ENCODE results near the gene CTDSPL2.

DNA sequence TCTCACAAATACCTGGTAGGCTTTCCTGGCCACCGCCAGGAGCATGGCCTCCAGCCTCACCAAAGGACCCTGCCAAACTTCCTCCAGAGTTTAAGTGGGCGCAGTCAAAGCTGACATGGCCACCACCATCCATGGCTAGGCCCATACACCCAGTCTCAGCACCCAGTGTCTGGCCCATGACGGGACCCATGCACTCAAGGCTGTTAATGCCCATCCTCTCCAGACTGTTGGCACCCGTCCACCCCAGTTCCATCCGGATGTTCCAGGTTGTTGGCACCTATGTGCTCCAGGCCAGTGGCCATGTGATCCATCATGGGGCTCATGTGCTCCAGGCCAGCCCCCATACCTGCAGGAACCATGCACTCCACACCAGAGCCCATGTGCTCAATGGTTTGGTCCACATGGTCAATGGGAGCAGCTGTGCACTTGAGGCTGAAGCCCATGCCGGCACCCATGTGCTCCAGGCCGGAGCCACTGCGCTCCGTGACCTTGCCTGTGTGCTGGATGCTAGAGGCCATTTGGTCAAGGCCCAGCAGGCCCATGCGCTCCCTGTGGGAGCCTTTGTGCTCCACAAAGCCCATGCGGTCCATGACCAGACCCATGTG, 20.4 kb downstream of the CTDSPL2 start:
- TF ChIP-seq, protein P1, sequence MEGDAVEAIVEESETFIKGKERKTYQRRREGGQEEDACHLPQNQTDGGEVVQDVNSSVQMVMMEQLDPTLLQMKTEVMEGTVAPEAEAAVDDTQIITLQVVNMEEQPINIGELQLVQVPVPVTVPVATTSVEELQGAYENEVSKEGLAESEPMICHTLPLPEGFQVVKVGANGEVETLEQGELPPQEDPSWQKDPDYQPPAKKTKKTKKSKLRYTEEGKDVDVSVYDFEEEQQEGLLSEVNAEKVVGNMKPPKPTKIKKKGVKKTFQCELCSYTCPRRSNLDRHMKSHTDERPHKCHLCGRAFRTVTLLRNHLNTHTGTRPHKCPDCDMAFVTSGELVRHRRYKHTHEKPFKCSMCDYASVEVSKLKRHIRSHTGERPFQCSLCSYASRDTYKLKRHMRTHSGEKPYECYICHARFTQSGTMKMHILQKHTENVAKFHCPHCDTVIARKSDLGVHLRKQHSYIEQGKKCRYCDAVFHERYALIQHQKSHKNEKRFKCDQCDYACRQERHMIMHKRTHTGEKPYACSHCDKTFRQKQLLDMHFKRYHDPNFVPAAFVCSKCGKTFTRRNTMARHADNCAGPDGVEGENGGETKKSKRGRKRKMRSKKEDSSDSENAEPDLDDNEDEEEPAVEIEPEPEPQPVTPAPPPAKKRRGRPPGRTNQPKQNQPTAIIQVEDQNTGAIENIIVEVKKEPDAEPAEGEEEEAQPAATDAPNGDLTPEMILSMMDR (IDR thresholded peaks at IDR 0.05; ENCODE audit: low read depth, low read length), result no peak
- no peak for TF ChIP-seq POLR2A (IDR thresholded peaks at IDR 0.05; ENCODE audit: extremely low read depth, insufficient read length)
- TF ChIP-seq, protein P2, sequence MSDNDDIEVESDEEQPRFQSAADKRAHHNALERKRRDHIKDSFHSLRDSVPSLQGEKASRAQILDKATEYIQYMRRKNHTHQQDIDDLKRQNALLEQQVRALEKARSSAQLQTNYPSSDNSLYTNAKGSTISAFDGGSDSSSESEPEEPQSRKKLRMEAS (IDR thresholded peaks at IDR 0.05; ENCODE audit: low read depth, low read length), result peak; percentile 51; the same call in 1 of the 2 replicates
- TF ChIP-seq MYC (IDR thresholded peaks at IDR 0.05; ENCODE audit: low read depth, low read length), result no peak

All from NB4 (cell line).